ENCODE measurements around the gene PSMB2. TPM values are rescaled to one million over a fixed set of nuclear protein-coding genes. Genes with fewer than 3 reads are reported as not detected.
"Not testable (repeated sequence)": the region's sequence is repeated elsewhere in the genome, so short reads cannot be mapped to it uniquely, and the experiment has no call there.

PSMB2 gene
- 62.9 and 66.3 TPM in 2 replicates for total RNA-seq (ENCODE audit: low replicate concordance)
- long read RNA-seq, transcript PSMB2-201 (6 exons, 2,701 nt): major isoform, 79 of 95 reads
- long read RNA-seq, partial matches to known transcripts: 2 of 95 reads
- long read RNA-seq, other reads (novel, unspliced or antisense): 14 of 95 reads

GRCh38 chr1:35641233-35641866, at the start of gene PSMB2:
TSS of gene PSMB2 (minus strand) at chr1:35641526. CDS start at chr1:35641432, 94 bp downstream.
- Mint-ChIP-seq H3K27ac (peak within 1 kb of the TSS; percentile 100), H3K36me3 (peaks cover 9% of the 10 kb centered on the region), H3K4me3 (peak within 1 kb of the TSS; percentile 100), H3K9me3 (no peaks in the 10 kb centered on the region), H3K4me1 (ENCODE audit: unreplicated experiment) (peaks cover 20% of the 10 kb centered on the region), H3K27me3 (peaks cover 26% of the 10 kb centered on the region)
- DNase-seq (ENCODE audit: extremely low spot score, unreplicated experiment): peak; percentile 97
- TF ChIP-seq, protein P1, sequence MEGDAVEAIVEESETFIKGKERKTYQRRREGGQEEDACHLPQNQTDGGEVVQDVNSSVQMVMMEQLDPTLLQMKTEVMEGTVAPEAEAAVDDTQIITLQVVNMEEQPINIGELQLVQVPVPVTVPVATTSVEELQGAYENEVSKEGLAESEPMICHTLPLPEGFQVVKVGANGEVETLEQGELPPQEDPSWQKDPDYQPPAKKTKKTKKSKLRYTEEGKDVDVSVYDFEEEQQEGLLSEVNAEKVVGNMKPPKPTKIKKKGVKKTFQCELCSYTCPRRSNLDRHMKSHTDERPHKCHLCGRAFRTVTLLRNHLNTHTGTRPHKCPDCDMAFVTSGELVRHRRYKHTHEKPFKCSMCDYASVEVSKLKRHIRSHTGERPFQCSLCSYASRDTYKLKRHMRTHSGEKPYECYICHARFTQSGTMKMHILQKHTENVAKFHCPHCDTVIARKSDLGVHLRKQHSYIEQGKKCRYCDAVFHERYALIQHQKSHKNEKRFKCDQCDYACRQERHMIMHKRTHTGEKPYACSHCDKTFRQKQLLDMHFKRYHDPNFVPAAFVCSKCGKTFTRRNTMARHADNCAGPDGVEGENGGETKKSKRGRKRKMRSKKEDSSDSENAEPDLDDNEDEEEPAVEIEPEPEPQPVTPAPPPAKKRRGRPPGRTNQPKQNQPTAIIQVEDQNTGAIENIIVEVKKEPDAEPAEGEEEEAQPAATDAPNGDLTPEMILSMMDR (conservative IDR thresholded peaks at IDR 0.05): no peak

DNA sequence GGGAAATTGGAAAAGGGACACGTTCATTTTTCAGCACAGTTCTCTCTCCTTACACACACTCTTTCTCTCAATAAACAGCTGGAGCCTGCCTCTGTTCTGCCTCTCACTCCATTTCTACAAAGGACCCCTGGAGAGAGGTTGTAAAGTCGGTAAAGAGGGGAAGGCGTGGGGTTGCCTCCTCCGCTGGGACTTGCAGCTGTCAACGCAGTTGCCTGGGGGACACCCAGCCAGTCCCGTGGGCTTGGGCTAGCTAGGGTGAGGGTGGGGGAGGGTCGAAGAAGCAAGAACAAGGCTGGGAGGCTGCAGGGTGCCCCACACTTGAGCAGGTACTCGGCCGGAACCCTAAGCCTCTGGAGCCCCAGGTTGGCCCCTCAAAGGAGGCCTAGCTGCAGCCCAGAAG, 49.8 kb upstream of the PSMB2 start:
- no peaks in the 10 kb centered on the region for H3K36me3 Mint-ChIP-seq
- H3K27me3 Mint-ChIP-seq: peaks cover 49% of the 10 kb centered on the region
- no peaks in the 10 kb centered on the region for H3K9me3 Mint-ChIP-seq
- H3K27ac Mint-ChIP-seq: no peak overlapping the region
- TF ChIP-seq, protein P1 (conservative IDR thresholded peaks at IDR 0.05): no peak
- no peak overlapping the region for H3K4me3 Mint-ChIP-seq
- no peaks in the 10 kb centered on the region for H3K4me1 Mint-ChIP-seq (ENCODE audit: unreplicated experiment)
- no peak for DNase-seq (ENCODE audit: extremely low spot score, unreplicated experiment)

DNA sequence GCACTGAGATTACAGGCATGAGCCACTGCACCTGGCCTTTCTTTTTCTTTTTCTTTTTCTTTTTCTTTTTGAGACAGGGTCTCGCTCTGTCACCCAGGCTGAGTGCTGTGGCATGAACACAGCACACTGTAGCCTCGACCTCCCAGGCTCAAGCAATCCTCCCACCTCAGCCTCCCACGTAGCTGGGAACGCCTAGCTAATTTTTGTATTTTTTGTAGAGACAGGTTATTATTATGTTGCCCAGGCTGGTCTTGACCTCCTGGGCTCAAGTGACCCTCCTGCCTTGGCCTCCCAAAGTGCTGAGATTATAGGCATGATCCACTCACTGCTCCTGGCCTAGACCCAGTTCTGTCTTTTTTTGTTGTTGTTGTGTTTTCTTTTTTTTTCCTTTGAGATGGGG, 48.8 kb upstream of the PSMB2 start:
- H3K27me3 Mint-ChIP-seq: peaks cover 48% of the 10 kb centered on the region
- H3K4me3 Mint-ChIP-seq; H3K9me3 Mint-ChIP-seq; H3K36me3 Mint-ChIP-seq; H3K27ac Mint-ChIP-seq; H3K4me1 Mint-ChIP-seq (ENCODE audit: unreplicated experiment); DNase-seq (ENCODE audit: extremely low spot score, unreplicated experiment): not testable (repeated sequence)

- TF ChIP-seq, protein P1 (conservative IDR thresholded peaks at IDR 0.05): no peak
- Mint-ChIP-seq H3K9me3 (no peaks in the 10 kb centered on the region), H3K36me3 (no peaks in the 10 kb centered on the region), H3K4me3 (no peak overlapping the region), H3K4me1 (ENCODE audit: unreplicated experiment) (no peaks in the 10 kb centered on the region), H3K27me3 (peaks cover 63% of the 10 kb centered on the region), H3K27ac (no peak overlapping the region)
- no peak for DNase-seq (ENCODE audit: extremely low spot score, unreplicated experiment)
These were observed 46.8 kb upstream of the PSMB2 start for GRCh38 chr1:35688161-35688560.

- TF ChIP-seq, protein P1 (conservative IDR thresholded peaks at IDR 0.05): no peak
- no peak for DNase-seq (ENCODE audit: extremely low spot score, unreplicated experiment)
- Mint-ChIP-seq H3K9me3 (no peaks in the 10 kb centered on the region), H3K36me3 (no peaks in the 10 kb centered on the region), H3K4me1 (ENCODE audit: unreplicated experiment) (no peaks in the 10 kb centered on the region), H3K4me3 (no peak overlapping the region), H3K27ac (no peak overlapping the region), H3K27me3 (peaks cover 60% of the 10 kb centered on the region)
These were observed 41.7 kb upstream of the PSMB2 start for GRCh38 chr1:35683012-35683411.

DNA sequence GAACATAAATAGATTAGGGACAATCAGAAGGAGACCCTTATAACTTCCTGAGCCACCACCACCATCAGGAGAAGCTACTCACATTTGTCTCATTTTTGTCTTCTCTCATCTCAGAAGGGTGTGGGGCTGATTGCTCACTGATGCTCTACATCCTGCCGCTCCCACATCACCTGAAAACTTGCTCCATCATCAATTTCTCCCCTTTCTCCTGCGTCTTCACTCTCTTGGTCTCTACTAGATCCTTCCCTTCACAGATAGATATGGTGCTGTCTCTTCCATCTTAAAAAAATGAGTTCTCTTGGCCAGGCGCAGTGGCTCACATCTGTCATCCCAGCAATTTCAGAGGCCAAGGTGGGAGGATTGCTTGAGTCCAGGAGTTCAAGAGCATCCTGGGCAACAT, 38.9 kb upstream of the PSMB2 start:
- TF ChIP-seq, protein P1 (conservative IDR thresholded peaks at IDR 0.05): no peak
- H3K4me3 Mint-ChIP-seq: no peak overlapping the region
- no peaks in the 10 kb centered on the region for H3K9me3 Mint-ChIP-seq
- peaks cover 56% of the 10 kb centered on the region for H3K27me3 Mint-ChIP-seq
- no peak overlapping the region for H3K27ac Mint-ChIP-seq
- no peaks in the 10 kb centered on the region for H3K4me1 Mint-ChIP-seq (ENCODE audit: unreplicated experiment)
- no peak for DNase-seq (ENCODE audit: extremely low spot score, unreplicated experiment)
- no peaks in the 10 kb centered on the region for H3K36me3 Mint-ChIP-seq

Measured in type B pancreatic cell (in vitro differentiated cells).